ENCODE measurements around the gene DNAJC1. TPM values are rescaled to one million over a fixed set of nuclear protein-coding genes. Genes with fewer than 3 reads are reported as not detected.

The DNAJC1 gene
- total and polyA plus RNA-seq, 4 donors, result 15.2 to 30.4 (median 22.7) TPM

GRCh38 chr10:21746118-21746517 lies 257.4 kb downstream of the DNAJC1 start:
- WGBS, 2 donors, result 94 to 97% methylated on average over 6 of the region's 6 CpGs
- no peak overlapping the region for H3K4me3 ChIP-seq (ENCODE audit: low read length in 2 of 2)
- H3K27me3 ChIP-seq (ENCODE audit: control insufficient read depth in 1 of 2, insufficient read depth in 2 of 2, low read length in 1 of 2), result no peaks in the 10 kb centered on the region
- ATAC-seq (ENCODE audit: low FRiP score) (no peak), DNase-seq (no peak)
- H3K27ac ChIP-seq (ENCODE audit: low read depth in 1 of 2, low read length in 2 of 2), result no peak overlapping the region
- H3K36me3 ChIP-seq (ENCODE audit: control insufficient read depth in 1 of 2, insufficient read depth in 2 of 2, low read length in 1 of 2), result no peaks in the 10 kb centered on the region
- intact Hi-C loops (cut with DNase I), result no loop called here
- no peaks in the 10 kb centered on the region for H3K9me3 ChIP-seq (ENCODE audit: control insufficient read depth, low read length)
- H3K4me1 ChIP-seq (ENCODE audit: control insufficient read depth in 1 of 2, insufficient read depth in 2 of 2, low read length in 2 of 2), result no peaks in the 10 kb centered on the region

DNA sequence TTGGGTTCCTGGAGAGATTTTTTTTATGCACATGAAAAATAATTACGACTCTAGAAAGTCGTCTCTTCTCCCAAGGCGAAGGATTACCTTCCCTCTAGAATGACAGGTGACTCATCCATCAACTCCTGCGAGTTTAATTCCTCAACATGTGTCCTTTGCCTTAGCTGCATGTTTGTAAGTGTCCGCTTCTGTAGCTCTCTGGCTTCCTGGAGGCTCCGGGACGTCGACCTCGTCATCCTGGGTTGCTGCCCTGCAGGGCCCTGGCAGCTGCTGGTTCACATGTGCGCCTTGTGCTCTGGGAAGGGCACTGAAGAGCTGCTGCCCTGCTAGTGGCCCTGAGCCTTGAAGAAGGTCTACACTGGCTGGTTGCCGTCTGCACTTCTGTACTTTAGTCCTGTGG lies 259.3 kb downstream of the DNAJC1 start:
- H3K4me1 ChIP-seq (ENCODE audit: control insufficient read depth in 1 of 2, insufficient read depth in 2 of 2, low read length in 2 of 2), result no peaks in the 10 kb centered on the region
- ATAC-seq (ENCODE audit: low FRiP score) (no peak), DNase-seq (no peak)
- H3K36me3 ChIP-seq (ENCODE audit: control insufficient read depth in 1 of 2, insufficient read depth in 2 of 2, low read length in 1 of 2), result no peaks in the 10 kb centered on the region
- no peak overlapping the region for H3K27ac ChIP-seq (ENCODE audit: low read depth in 1 of 2, low read length in 2 of 2)
- no peak overlapping the region for H3K4me3 ChIP-seq (ENCODE audit: low read length in 2 of 2)
- WGBS, 2 donors, result 84 to 85% methylated on average over 11 of the region's 11 CpGs
- H3K9me3 ChIP-seq (ENCODE audit: control insufficient read depth, low read length), result no peaks in the 10 kb centered on the region
- no peaks in the 10 kb centered on the region for H3K27me3 ChIP-seq (ENCODE audit: control insufficient read depth in 1 of 2, insufficient read depth in 2 of 2, low read length in 1 of 2)
- intact Hi-C loops (cut with DNase I), result no loop called here

DNA sequence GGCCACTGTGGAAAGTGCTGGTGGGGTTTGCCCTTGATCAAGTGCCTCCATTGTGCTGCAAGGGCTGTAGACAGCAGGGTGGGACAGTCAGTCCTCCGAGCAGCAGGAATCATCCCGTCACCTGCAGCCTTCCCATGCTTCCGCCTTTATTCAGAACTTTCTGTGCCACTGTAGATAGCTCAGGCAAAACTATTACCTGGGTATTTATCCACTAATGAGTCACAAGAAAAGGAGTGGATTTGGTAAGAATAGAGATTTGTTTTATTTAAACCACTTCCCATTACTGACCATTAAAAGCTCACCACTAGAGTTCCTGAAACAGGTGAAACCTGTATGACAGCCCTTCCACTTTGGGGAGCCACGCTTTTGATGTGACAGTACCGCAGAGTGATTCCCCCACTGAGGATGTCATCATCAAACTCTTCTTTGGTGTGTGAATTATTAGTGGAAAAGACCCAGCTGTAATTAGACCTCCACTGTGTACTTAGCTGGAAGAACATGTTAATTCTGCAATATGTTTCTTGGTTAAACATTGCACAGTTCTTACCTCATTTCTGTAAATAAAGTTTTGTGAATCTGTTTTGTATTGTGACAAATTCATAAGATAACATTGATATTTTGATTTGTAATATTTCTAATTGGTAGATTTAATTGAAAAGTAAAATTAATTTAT lies 260.7 kb downstream of the DNAJC1 start:
- DNase-seq (no peak), ATAC-seq (ENCODE audit: low FRiP score) (no peak)
- Histone ChIP-seq H3K9me3 (ENCODE audit: control insufficient read depth, low read length) (no peaks in the 10 kb centered on the region), H3K36me3 (ENCODE audit: control insufficient read depth in 1 of 2, insufficient read depth in 2 of 2, low read length in 1 of 2) (peaks cover 0 to 3% of the 10 kb centered on the region in 2 donors), H3K4me1 (ENCODE audit: control insufficient read depth in 1 of 2, insufficient read depth in 2 of 2, low read length in 2 of 2) (no peaks in the 10 kb centered on the region), H3K27me3 (ENCODE audit: control insufficient read depth in 1 of 2, insufficient read depth in 2 of 2, low read length in 1 of 2) (no peaks in the 10 kb centered on the region), H3K27ac (ENCODE audit: low read depth in 1 of 2, low read length in 2 of 2) (no peak overlapping the region), H3K4me3 (ENCODE audit: low read length in 2 of 2) (no peak overlapping the region)
- 95 to 98% methylated on average over 5 of the region's 5 CpGs for WGBS, 2 donors
- intact Hi-C loops (cut with DNase I), result no loop called here

- DNase-seq (no peak), ATAC-seq (ENCODE audit: low FRiP score) (no peak)
- no peaks in the 10 kb centered on the region for H3K27me3 ChIP-seq (ENCODE audit: control insufficient read depth in 1 of 2, insufficient read depth in 2 of 2, low read length in 1 of 2)
- no peaks in the 10 kb centered on the region for H3K4me1 ChIP-seq (ENCODE audit: control insufficient read depth in 1 of 2, insufficient read depth in 2 of 2, low read length in 2 of 2)
- no peak overlapping the region for H3K27ac ChIP-seq (ENCODE audit: low read depth in 1 of 2, low read length in 2 of 2)
- intact Hi-C loops (cut with DNase I), result no loop called here
- H3K36me3 ChIP-seq (ENCODE audit: control insufficient read depth in 1 of 2, insufficient read depth in 2 of 2, low read length in 1 of 2), result peaks cover 0 to 3% of the 10 kb centered on the region in 2 donors
- no peaks in the 10 kb centered on the region for H3K9me3 ChIP-seq (ENCODE audit: control insufficient read depth, low read length)
- 76 to 85% methylated on average over 4 of the region's 4 CpGs for WGBS, 2 donors
- no peak overlapping the region for H3K4me3 ChIP-seq (ENCODE audit: low read length in 2 of 2)
These were observed 262.5 kb downstream of the DNAJC1 start for GRCh38 chr10:21740989-21741388.

- intact Hi-C loops (cut with DNase I), result loop anchor here in 1 of 2 donors (10.0 kb wide), 1 partner anchor 462 kb away; no protein-coding TSS in a partner anchor
- Histone ChIP-seq H3K4me3 (ENCODE audit: low read length in 2 of 2) (no peak overlapping the region), H3K9me3 (ENCODE audit: control insufficient read depth, low read length) (no peaks in the 10 kb centered on the region), H3K27me3 (ENCODE audit: control insufficient read depth in 1 of 2, insufficient read depth in 2 of 2, low read length in 1 of 2) (no peaks in the 10 kb centered on the region), H3K4me1 (ENCODE audit: control insufficient read depth in 1 of 2, insufficient read depth in 2 of 2, low read length in 2 of 2) (no peaks in the 10 kb centered on the region), H3K27ac (ENCODE audit: low read depth in 1 of 2, low read length in 2 of 2) (no peak overlapping the region), H3K36me3 (ENCODE audit: control insufficient read depth in 1 of 2, insufficient read depth in 2 of 2, low read length in 1 of 2) (peaks cover 0 to 6% of the 10 kb centered on the region in 2 donors)
- ATAC-seq (ENCODE audit: low FRiP score), result no peak
- no peak for DNase-seq
- WGBS, 2 donors, result 89% methylated on average over 4 of the region's 4 CpGs
These were observed 266.4 kb downstream of the DNAJC1 start for GRCh38 chr10:21737106-21737505.

- Histone ChIP-seq H3K27me3 (ENCODE audit: control insufficient read depth in 1 of 2, insufficient read depth in 2 of 2, low read length in 1 of 2) (no peaks in the 10 kb centered on the region), H3K9me3 (ENCODE audit: control insufficient read depth, low read length) (no peaks in the 10 kb centered on the region), H3K36me3 (ENCODE audit: control insufficient read depth in 1 of 2, insufficient read depth in 2 of 2, low read length in 1 of 2) (peaks cover 0 to 4% of the 10 kb centered on the region in 2 donors), H3K27ac (ENCODE audit: low read depth in 1 of 2, low read length in 2 of 2) (no peak overlapping the region), H3K4me1 (ENCODE audit: control insufficient read depth in 1 of 2, insufficient read depth in 2 of 2, low read length in 2 of 2) (no peaks in the 10 kb centered on the region), H3K4me3 (ENCODE audit: low read length in 2 of 2) (no peak overlapping the region)
- ATAC-seq (ENCODE audit: low FRiP score) (no peak), DNase-seq (no peak)
- intact Hi-C loops (cut with DNase I), result loop anchor here (2.0 to 10.0 kb wide), 3 partner anchors 236 to 459 kb away; no protein-coding TSS in a partner anchor
- WGBS, 2 donors, result 75 to 78% methylated on average over 6 of the region's 6 CpGs
These were observed 269.8 kb downstream of the DNAJC1 start for GRCh38 chr10:21733710-21734109.

DNA sequence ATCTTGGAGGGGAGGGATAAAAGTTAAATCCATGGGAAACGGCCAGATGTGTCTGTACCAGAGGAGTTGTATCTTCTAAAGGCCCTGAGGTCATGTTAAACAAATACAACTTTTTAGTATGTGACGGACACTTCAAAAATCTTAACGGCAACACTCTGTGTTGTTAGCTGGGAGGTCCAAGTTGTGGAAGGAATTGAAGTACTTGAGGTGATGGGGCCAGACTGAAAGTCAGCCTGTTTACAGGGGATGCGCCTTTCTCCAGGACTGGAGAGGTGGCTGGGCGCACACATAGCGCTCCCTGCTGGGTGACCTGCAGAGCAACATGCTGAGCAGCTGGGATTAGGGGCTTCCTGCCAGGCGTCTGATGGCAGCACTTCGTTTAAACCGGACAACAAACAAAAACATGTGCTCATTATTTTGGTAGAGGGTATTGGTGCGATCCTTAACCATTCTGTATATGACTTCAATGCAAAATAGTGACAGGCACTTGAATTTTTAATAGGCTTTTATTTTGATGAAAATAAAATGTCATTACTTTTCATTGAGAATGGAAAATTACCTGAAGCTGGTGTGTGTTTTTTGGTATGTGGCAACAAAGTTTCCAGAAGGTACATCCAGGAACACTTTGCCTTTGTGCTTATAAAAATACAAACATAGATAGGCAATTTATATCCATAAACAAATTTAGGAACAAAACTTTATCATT lies 271.3 kb downstream of the DNAJC1 start:
- ATAC-seq (ENCODE audit: low FRiP score) (peak; percentile 87), DNase-seq (peak in 1 of 2 donors; percentile 58)
- H3K4me1 ChIP-seq (ENCODE audit: control insufficient read depth in 1 of 2, insufficient read depth in 2 of 2, low read length in 2 of 2), result no peaks in the 10 kb centered on the region
- H3K4me3 ChIP-seq (ENCODE audit: low read length in 2 of 2), result no peak overlapping the region
- no peaks in the 10 kb centered on the region for H3K27me3 ChIP-seq (ENCODE audit: control insufficient read depth in 1 of 2, insufficient read depth in 2 of 2, low read length in 1 of 2)
- intact Hi-C loops (cut with DNase I), result loop anchor here (2.0 to 10.0 kb wide), 3 partner anchors 235 to 457 kb away; no protein-coding TSS in a partner anchor
- no peak overlapping the region for H3K27ac ChIP-seq (ENCODE audit: low read depth in 1 of 2, low read length in 2 of 2)
- H3K9me3 ChIP-seq (ENCODE audit: control insufficient read depth, low read length), result no peaks in the 10 kb centered on the region
- WGBS, 2 donors, result 25 to 27% methylated on average over 10 of the region's 10 CpGs
- peaks cover 0 to 4% of the 10 kb centered on the region in 2 donors for H3K36me3 ChIP-seq (ENCODE audit: control insufficient read depth in 1 of 2, insufficient read depth in 2 of 2, low read length in 1 of 2)

GRCh38 chr10:21728618-21729017 lies 274.9 kb downstream of the DNAJC1 start:
- no peaks in the 10 kb centered on the region for H3K27me3 ChIP-seq (ENCODE audit: control insufficient read depth in 1 of 2, insufficient read depth in 2 of 2, low read length in 1 of 2)
- H3K36me3 ChIP-seq (ENCODE audit: control insufficient read depth in 1 of 2, insufficient read depth in 2 of 2, low read length in 1 of 2), result no peaks in the 10 kb centered on the region
- DNase-seq (no peak), ATAC-seq (ENCODE audit: low FRiP score) (no peak)
- no peak overlapping the region for H3K4me3 ChIP-seq (ENCODE audit: low read length in 2 of 2)
- intact Hi-C loops (cut with DNase I), result loop anchor here in 1 of 2 donors (10.0 kb wide), 1 partner anchor 174 kb away; no protein-coding TSS in a partner anchor
- H3K27ac ChIP-seq (ENCODE audit: low read depth in 1 of 2, low read length in 2 of 2), result no peak overlapping the region
- 92 to 96% methylated on average over 3 of the region's 3 CpGs for WGBS, 2 donors
- H3K9me3 ChIP-seq (ENCODE audit: control insufficient read depth, low read length), result no peaks in the 10 kb centered on the region
- H3K4me1 ChIP-seq (ENCODE audit: control insufficient read depth in 1 of 2, insufficient read depth in 2 of 2, low read length in 2 of 2), result no peaks in the 10 kb centered on the region
